ENCODE results near the gene TPBG.

The TPBG gene

GRCh38 chr6:82408952-82409431 lies 45.4 kb downstream of the TPBG start:
- no peaks in the 10 kb centered on the region for H4K20me1 ChIP-seq (ENCODE audit: insufficient read depth)
- H2AFZ ChIP-seq (ENCODE audit: low read depth) = no peak overlapping the region
- no peak overlapping the region for H3K4me2 ChIP-seq
- H3K27me3 ChIP-seq (ENCODE audit: insufficient read depth, low read depth) = no peaks in the 10 kb centered on the region
- no peak overlapping the region for H3K9ac ChIP-seq
- H3K27ac ChIP-seq = no peak overlapping the region
- H3K4me1 ChIP-seq (ENCODE audit: low read depth, poor library complexity, severe bottlenecking) = no peaks in the 10 kb centered on the region
- no peaks in the 10 kb centered on the region for H3K79me2 ChIP-seq (ENCODE audit: insufficient read depth, low read depth)
- no peak overlapping the region for H3K4me3 ChIP-seq (IDR thresholded peaks at IDR 0.05; ENCODE audit: insufficient read depth, low read depth, low read length)
- H3K36me3 ChIP-seq (ENCODE audit: insufficient read depth) = no peaks in the 10 kb centered on the region
- no peak for TF ChIP-seq CTCF (conservative IDR thresholded peaks at IDR 0.05; ENCODE audit: low read depth, low read length)

GRCh38 chr6:82410151-82410648 lies 46.6 kb downstream of the TPBG start:
- Histone ChIP-seq H3K27ac (no peak overlapping the region), H2AFZ (ENCODE audit: low read depth) (no peak overlapping the region)

GRCh38 chr6:82413868-82414267 lies 50.3 kb downstream of the TPBG start:
- Histone ChIP-seq H2AFZ (ENCODE audit: low read depth) (no peak overlapping the region), H3K27ac (no peak overlapping the region), H3K36me3 (ENCODE audit: insufficient read depth) (no peaks in the 10 kb centered on the region), H3K4me1 (ENCODE audit: low read depth, poor library complexity, severe bottlenecking) (no peaks in the 10 kb centered on the region), H3K79me2 (ENCODE audit: insufficient read depth, low read depth) (no peaks in the 10 kb centered on the region), H3K9ac (no peak overlapping the region), H3K27me3 (ENCODE audit: insufficient read depth, low read depth) (no peaks in the 10 kb centered on the region), H3K4me3 (IDR thresholded peaks at IDR 0.05; ENCODE audit: insufficient read depth, low read depth, low read length) (no peak overlapping the region), H4K20me1 (ENCODE audit: insufficient read depth) (no peaks in the 10 kb centered on the region), H3K4me2 (no peak overlapping the region)
- no peak for TF ChIP-seq CTCF (conservative IDR thresholded peaks at IDR 0.05; ENCODE audit: low read depth, low read length)

More at GRCh38 chr6:82410151-82410648, 46.6 kb downstream of the TPBG start:
- Histone ChIP-seq H3K4me2 (no peak overlapping the region), H3K79me2 (ENCODE audit: insufficient read depth, low read depth) (no peaks in the 10 kb centered on the region), H3K9ac (no peak overlapping the region), H3K4me1 (ENCODE audit: low read depth, poor library complexity, severe bottlenecking) (no peaks in the 10 kb centered on the region), H4K20me1 (ENCODE audit: insufficient read depth) (no peaks in the 10 kb centered on the region), H3K4me3 (IDR thresholded peaks at IDR 0.05; ENCODE audit: insufficient read depth, low read depth, low read length) (no peak overlapping the region), H3K36me3 (ENCODE audit: insufficient read depth) (no peaks in the 10 kb centered on the region), H3K27me3 (ENCODE audit: insufficient read depth, low read depth) (no peaks in the 10 kb centered on the region)
- TF ChIP-seq CTCF (conservative IDR thresholded peaks at IDR 0.05; ENCODE audit: low read depth, low read length) = no peak

GRCh38 chr6:82415820-82416219 lies 52.2 kb downstream of the TPBG start:
- H2AFZ ChIP-seq (ENCODE audit: low read depth) = no peak overlapping the region
- H4K20me1 ChIP-seq (ENCODE audit: insufficient read depth) = no peaks in the 10 kb centered on the region
- no peaks in the 10 kb centered on the region for H3K79me2 ChIP-seq (ENCODE audit: insufficient read depth, low read depth)
- H3K9ac ChIP-seq = no peak overlapping the region
- no peak overlapping the region for H3K4me2 ChIP-seq
- H3K4me3 ChIP-seq (IDR thresholded peaks at IDR 0.05; ENCODE audit: insufficient read depth, low read depth, low read length) = no peak overlapping the region
- H3K27ac ChIP-seq = no peak overlapping the region
- no peaks in the 10 kb centered on the region for H3K4me1 ChIP-seq (ENCODE audit: low read depth, poor library complexity, severe bottlenecking)
- no peaks in the 10 kb centered on the region for H3K36me3 ChIP-seq (ENCODE audit: insufficient read depth)
- no peak for TF ChIP-seq CTCF (conservative IDR thresholded peaks at IDR 0.05; ENCODE audit: low read depth, low read length)
- H3K27me3 ChIP-seq (ENCODE audit: insufficient read depth, low read depth) = no peaks in the 10 kb centered on the region

Data from KMS-11 (cell line).